K562 (cell line): ENCODE measurements around the gene C1QC. TPM values are rescaled to one million over a fixed set of nuclear protein-coding genes. Genes with fewer than 3 reads are reported as not detected.

ENCODE experiments used
- CREM ChIP-seq: IDR thresholded peaks from 2 replicates; pipeline ENCODE4 v1.6.1; 2014; ENCODE audit warnings: antibody characterized with exemption, low read depth
- EGR1 ChIP-seq: fragments of 450-650 bp; conservative IDR thresholded peaks from 2 replicates; pipeline ENCODE4 v1.6.1; 2017; ENCODE audit warnings: mild to moderate bottlenecking
- FOXJ3 ChIP-seq: sonication (generic); formaldehyde crosslinking; IDR thresholded peaks from 2 replicates; pipeline ENCODE4 v1.4.0; 2020; ENCODE audit warnings: mild to moderate bottlenecking, missing genetic modification reagents
- GATAD2B ChIP-seq: fragments of 450-650 bp; IDR thresholded peaks from 2 replicates; pipeline ENCODE4 v1.6.1; 2017; ENCODE audit warnings: mild to moderate bottlenecking, borderline replicate concordance
- KLF13 ChIP-seq: fragments of 450-650 bp; IDR thresholded peaks from 2 replicates; pipeline ENCODE4 v1.6.1; 2016; ENCODE audit warnings: missing genetic modification characterization, low read depth, mild to moderate bottlenecking, missing compliant biosample characterization, moderate library complexity, borderline replicate concordance
- MAZ ChIP-seq, 2 experiments: fragments of 450-650 bp in 1 of 2; sonication (generic) in 1 of 2; formaldehyde crosslinking; IDR thresholded peaks in 1 of 2; conservative IDR thresholded peaks in 1 of 2; 2 replicates each; pipeline versions ENCODE4 v1.4.0 to v1.5.0; 2020; ENCODE audit warnings: mild to moderate bottlenecking in 1 of 2, missing genetic modification reagents in 1 of 2
- MEIS2 ChIP-seq: fragments of 450-650 bp; IDR thresholded peaks from 2 replicates; pipeline ENCODE4 v1.6.1; 2014; ENCODE audit warnings: mild to moderate bottlenecking; ENCODE audit not compliant: partially characterized antibody
- MYNN ChIP-seq, 2 experiments: sonication (generic); formaldehyde crosslinking in 1 of 2; IDR thresholded peaks; 2 replicates each; pipeline versions ENCODE4 v1.5.0 to v1.6.1; 2016 to 2020; ENCODE audit warnings: antibody characterized with exemption in 1 of 2, missing genetic modification reagents in 1 of 2
- RAD21 ChIP-seq, 2 experiments: fragments of 250-450 bp in 1 of 2; fragments of 450-650 bp in 1 of 2; sonication (Bioruptor Pico) in 1 of 2; formaldehyde crosslinking in 1 of 2; IDR thresholded peaks in 1 of 2; conservative IDR thresholded peaks in 1 of 2; 2 replicates each; pipeline versions ENCODE4 v1.4.0 to v1.8.0; 2020 to 2022; ENCODE audit warnings: mild to moderate bottlenecking in 2 of 2, moderate library complexity in 1 of 2
- RCOR1 ChIP-seq, 2 experiments: IDR thresholded peaks; 2 replicates each; pipeline ENCODE4 v1.6.1; 2012; ENCODE audit warnings: low read depth in 2 of 2, low read length in 2 of 2, borderline replicate concordance in 1 of 2, improper control_type of control experiment in 1 of 2
- SUPT5H ChIP-seq: fragments of 450-650 bp; IDR thresholded peaks from 2 replicates; pipeline ENCODE4 v1.6.1; 2016
- ZZZ3 ChIP-seq: fragments of 450-650 bp; IDR thresholded peaks from 2 replicates; pipeline ENCODE4 v1.6.1; 2016; ENCODE audit warnings: antibody characterized with exemption, mild to moderate bottlenecking, moderate library complexity
- polyA plus RNA-seq, 8 experiments: library from polyadenylated mRNA; depleted of rRNA in 4 of 8; stranded (reverse) in 5 of 8; unstranded in 3 of 8; fragments of >200 nt; fragmentation: Nextera tagmentation in 2 of 8; fragmentation: Illumina TruSeq in 1 of 8; extraction: Ambion mirVana in 2 of 8; extraction: Trizol in 1 of 8; gene quantifications; 2 replicates each; pipeline versions ENCODE4 v1.2.1 to v1.2.3, GENCODE V29; 2011 to 2014; ENCODE audit warnings: inconsistent platforms in 1 of 8, missing spikeins in 1 of 8
- total RNA-seq, 7 experiments: library from RNA; depleted of rRNA in 6 of 7; stranded (reverse); fragments of >200 nt in 6 of 7; fragmentation: Illumina TruSeq in 2 of 7; extraction: Trizol in 2 of 7; gene quantifications; 2 replicates each; pipeline versions ENCODE4 v1.2.1 to v1.2.3, GENCODE V29; 2011 to 2021; ENCODE audit warnings: low replicate concordance in 1 of 7
- TF ChIP-seq, protein P1 (sequence below): fragments of 450-650 bp; formaldehyde crosslinking; IDR thresholded peaks from 2 replicates; pipeline ENCODE4 v1.4.0; 2020; ENCODE audit warnings: mild to moderate bottlenecking, mixed read lengths
- TF ChIP-seq, protein P2 (sequence below): fragments of 250-450 bp; sonication (Bioruptor Pico); IDR thresholded peaks from 2 replicates; pipeline ENCODE4 v1.8.0; 2022; ENCODE audit warnings: moderate library complexity, mild to moderate bottlenecking, inconsistent platforms
- TF ChIP-seq, protein P3 (sequence below), 2 experiments: fragments of 450-650 bp; formaldehyde crosslinking in 1 of 2; IDR thresholded peaks; 2 replicates each; pipeline versions ENCODE4 v1.4.0 to v1.6.1; 2014 to 2020; ENCODE audit warnings: mild to moderate bottlenecking in 2 of 2, borderline replicate concordance in 1 of 2, low read depth in 1 of 2

Gene C1QC
- total and polyA plus RNA-seq, 9 of the 15 experiments (the other 6 are each of a cell fraction or from before 2014, with no cell fraction given), result 0.69 TPM; not detected in 8

DNA sequence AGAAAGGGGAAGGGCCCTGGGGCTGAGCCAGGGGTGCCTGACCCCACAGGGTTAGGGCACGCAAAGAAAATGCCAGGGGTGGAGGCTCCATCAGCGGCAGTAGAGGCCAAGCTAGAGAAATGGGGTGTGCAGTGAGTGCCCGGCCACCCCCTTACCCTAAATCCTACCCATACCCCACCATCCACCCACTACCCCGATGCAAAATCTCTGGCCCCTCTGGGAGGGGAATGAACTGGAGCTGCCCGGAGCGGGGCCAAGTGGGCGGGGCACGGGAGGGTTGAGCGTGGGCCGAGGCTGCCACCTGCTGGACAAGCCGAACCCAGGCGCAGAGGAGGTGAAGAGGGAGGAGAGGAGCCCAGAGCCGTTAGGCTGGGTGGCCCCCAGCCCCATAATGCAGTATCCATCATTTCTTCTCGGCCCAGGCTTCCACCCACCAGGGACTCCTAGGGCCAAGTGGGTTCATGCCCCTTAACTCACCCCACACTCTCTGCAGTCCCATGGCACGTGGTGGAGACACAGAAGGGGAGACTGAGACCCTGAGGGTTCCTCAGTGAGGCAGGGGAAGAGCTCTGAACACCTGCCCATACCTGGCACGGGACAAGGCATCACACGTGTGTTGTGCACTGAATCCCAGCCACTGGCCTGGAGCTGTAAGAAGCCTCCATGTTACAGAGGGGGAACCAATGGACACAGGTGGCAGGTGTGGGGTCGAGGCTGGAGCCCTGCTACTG lies 1.4 kb upstream of the C1QC start (continued):
- TF ChIP-seq, protein P1, sequence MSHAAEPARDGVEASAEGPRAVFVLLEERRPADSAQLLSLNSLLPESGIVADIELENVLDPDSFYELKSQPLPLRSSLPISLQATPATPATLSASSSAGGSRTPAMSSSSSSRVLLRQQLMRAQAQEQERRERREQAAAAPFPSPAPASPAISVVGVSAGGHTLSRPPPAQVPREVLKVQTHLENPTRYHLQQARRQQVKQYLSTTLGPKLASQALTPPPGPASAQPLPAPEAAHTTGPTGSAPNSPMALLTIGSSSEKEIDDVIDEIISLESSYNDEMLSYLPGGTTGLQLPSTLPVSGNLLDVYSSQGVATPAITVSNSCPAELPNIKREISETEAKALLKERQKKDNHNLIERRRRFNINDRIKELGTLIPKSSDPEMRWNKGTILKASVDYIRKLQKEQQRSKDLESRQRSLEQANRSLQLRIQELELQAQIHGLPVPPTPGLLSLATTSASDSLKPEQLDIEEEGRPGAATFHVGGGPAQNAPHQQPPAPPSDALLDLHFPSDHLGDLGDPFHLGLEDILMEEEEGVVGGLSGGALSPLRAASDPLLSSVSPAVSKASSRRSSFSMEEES, result no peak
- TF ChIP-seq SUPT5H, result no peak
- TF ChIP-seq KLF13 (tag), result peak; percentile 100
- TF ChIP-seq ZZZ3, result no peak
- 0 out of 2 replicates have a peak, but pooled peaks have one; percentile 8 for TF ChIP-seq CREM
- TF ChIP-seq MYNN (IDR thresholded peaks at IDR 0.05), result 0 out of 2 replicates have a peak, but pooled peaks have one; percentile 33
- TF ChIP-seq MYNN (CRISPR knock-in tag; IDR thresholded peaks at IDR 0.05), result no peak
- peak; percentile 70 to 71 for TF ChIP-seq MAZ (CRISPR knock-in tag; conservative IDR thresholded peaks at IDR 0.05 in 1 of 2, IDR thresholded peaks at IDR 0.05 in 1 of 2)
- TF ChIP-seq EGR1, result peak; percentile 36; the same call in 1 of the 2 replicates
- TF ChIP-seq, protein P2, sequence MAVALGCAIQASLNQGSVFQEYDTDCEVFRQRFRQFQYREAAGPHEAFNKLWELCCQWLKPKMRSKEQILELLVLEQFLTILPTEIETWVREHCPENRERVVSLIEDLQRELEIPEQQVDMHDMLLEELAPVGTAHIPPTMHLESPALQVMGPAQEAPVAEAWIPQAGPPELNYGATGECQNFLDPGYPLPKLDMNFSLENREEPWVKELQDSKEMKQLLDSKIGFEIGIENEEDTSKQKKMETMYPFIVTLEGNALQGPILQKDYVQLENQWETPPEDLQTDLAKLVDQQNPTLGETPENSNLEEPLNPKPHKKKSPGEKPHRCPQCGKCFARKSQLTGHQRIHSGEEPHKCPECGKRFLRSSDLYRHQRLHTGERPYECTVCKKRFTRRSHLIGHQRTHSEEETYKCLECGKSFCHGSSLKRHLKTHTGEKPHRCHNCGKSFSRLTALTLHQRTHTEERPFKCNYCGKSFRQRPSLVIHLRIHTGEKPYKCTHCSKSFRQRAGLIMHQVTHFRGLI (CRISPR knock-in tag), result no peak
- TF ChIP-seq GATAD2B, result no peak
- TF ChIP-seq RCOR1 (IDR thresholded peaks at IDR 0.05; ENCODE audit: borderline replicate concordance in 1 of 2, low read depth in 2 of 2, low read length in 2 of 2), result 0 out of 4 replicates have a peak, but pooled peaks of 1 of the 2 experiments have one; percentile 37
- TF ChIP-seq, protein P3, sequence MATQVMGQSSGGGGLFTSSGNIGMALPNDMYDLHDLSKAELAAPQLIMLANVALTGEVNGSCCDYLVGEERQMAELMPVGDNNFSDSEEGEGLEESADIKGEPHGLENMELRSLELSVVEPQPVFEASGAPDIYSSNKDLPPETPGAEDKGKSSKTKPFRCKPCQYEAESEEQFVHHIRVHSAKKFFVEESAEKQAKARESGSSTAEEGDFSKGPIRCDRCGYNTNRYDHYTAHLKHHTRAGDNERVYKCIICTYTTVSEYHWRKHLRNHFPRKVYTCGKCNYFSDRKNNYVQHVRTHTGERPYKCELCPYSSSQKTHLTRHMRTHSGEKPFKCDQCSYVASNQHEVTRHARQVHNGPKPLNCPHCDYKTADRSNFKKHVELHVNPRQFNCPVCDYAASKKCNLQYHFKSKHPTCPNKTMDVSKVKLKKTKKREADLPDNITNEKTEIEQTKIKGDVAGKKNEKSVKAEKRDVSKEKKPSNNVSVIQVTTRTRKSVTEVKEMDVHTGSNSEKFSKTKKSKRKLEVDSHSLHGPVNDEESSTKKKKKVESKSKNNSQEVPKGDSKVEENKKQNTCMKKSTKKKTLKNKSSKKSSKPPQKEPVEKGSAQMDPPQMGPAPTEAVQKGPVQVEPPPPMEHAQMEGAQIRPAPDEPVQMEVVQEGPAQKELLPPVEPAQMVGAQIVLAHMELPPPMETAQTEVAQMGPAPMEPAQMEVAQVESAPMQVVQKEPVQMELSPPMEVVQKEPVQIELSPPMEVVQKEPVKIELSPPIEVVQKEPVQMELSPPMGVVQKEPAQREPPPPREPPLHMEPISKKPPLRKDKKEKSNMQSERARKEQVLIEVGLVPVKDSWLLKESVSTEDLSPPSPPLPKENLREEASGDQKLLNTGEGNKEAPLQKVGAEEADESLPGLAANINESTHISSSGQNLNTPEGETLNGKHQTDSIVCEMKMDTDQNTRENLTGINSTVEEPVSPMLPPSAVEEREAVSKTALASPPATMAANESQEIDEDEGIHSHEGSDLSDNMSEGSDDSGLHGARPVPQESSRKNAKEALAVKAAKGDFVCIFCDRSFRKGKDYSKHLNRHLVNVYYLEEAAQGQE (IDR thresholded peaks at IDR 0.05; ENCODE audit: borderline replicate concordance), result peak; percentile 90
- TF ChIP-seq, protein P3 (CRISPR knock-in tag; IDR thresholded peaks at IDR 0.05; ENCODE audit: low read depth), result no peak
- peak; percentile 94 to 98 for TF ChIP-seq RAD21 (CRISPR knock-in tag; conservative IDR thresholded peaks at IDR 0.05 in 1 of 2, IDR thresholded peaks at IDR 0.05 in 1 of 2)
- no peak for TF ChIP-seq FOXJ3 (CRISPR knock-in tag)
- TF ChIP-seq MEIS2, result no peak
